SW480 (cell line): ENCODE results near the gene ZNF780B.

Experiments used
- DNase-seq: peaks from one replicate; pipeline ENCODE4 v3.0.0-alpha.2; 2016; ENCODE audit warnings: low spot score

Gene ZNF780B

GRCh38 chr19:39982883-39983282, 73.1 kb downstream of the ZNF780B start:
- no peak for DNase-seq
